Measurements from ENCODE around the gene ORC4.

DNA sequence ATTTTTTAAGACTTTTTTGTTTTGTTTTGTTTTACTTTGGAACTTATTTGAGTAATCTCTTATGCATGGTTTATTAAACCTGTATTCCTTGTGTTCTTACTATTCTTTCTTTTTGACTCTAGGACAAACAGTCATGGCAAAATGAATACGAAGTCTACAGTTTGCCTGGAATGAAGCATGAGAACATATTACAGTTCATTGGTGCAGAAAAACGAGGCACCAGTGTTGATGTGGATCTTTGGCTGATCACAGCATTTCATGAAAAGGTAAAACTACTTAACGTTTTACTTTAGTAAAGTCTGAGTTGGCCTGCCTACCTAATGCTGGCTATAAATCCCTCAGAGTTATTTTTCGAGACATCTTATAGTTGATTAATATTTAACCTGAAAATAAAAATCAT, 103.4 kb downstream of the ORC4 start:
- TF ChIP-seq, protein P1, sequence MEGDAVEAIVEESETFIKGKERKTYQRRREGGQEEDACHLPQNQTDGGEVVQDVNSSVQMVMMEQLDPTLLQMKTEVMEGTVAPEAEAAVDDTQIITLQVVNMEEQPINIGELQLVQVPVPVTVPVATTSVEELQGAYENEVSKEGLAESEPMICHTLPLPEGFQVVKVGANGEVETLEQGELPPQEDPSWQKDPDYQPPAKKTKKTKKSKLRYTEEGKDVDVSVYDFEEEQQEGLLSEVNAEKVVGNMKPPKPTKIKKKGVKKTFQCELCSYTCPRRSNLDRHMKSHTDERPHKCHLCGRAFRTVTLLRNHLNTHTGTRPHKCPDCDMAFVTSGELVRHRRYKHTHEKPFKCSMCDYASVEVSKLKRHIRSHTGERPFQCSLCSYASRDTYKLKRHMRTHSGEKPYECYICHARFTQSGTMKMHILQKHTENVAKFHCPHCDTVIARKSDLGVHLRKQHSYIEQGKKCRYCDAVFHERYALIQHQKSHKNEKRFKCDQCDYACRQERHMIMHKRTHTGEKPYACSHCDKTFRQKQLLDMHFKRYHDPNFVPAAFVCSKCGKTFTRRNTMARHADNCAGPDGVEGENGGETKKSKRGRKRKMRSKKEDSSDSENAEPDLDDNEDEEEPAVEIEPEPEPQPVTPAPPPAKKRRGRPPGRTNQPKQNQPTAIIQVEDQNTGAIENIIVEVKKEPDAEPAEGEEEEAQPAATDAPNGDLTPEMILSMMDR (conservative IDR thresholded peaks at IDR 0.05 in 1 of 2, IDR thresholded peaks at IDR 0.05 in 1 of 2; ENCODE audit: extremely low read depth in 1 of 2, insufficient read depth in 1 of 2, low read depth in 1 of 2, low read length in 2 of 2) = no peak
- no peak for TF ChIP-seq EZH2 (IDR thresholded peaks at IDR 0.05; ENCODE audit: borderline replicate concordance, low read length)

All from mammary epithelial cell (primary cell).